Duodenal mucosa (tissue), 2 donors: Measurements from ENCODE around the gene TFDP1.

Experiments
- H3K27ac ChIP-seq: one replicate; pipeline ENCODE4 v1.7.0; 2013; ENCODE audit warnings: low read depth, low read length
- H3K27me3 ChIP-seq, 2 donors: one replicate each; pipeline ENCODE4 v1.7.0; 2013; ENCODE audit warnings: low read length in 2 of 2, control low read depth in 1 of 2; ENCODE audit not compliant: insufficient read depth in 2 of 2, control insufficient read depth in 1 of 2
- H3K36me3 ChIP-seq, 2 donors: one replicate each; pipeline ENCODE4 v1.7.0; 2013; ENCODE audit warnings: low read length in 2 of 2, control low read depth in 1 of 2; ENCODE audit not compliant: insufficient read depth in 2 of 2, control insufficient read depth in 1 of 2
- H3K4me1 ChIP-seq, 2 donors: one replicate each; pipeline ENCODE4 v1.7.0; 2013; ENCODE audit warnings: low read length in 2 of 2, control low read depth in 1 of 2; ENCODE audit not compliant: insufficient read depth in 2 of 2, control insufficient read depth in 1 of 2
- H3K4me3 ChIP-seq, 2 donors: one replicate each; pipeline ENCODE4 v1.7.0; 2013; ENCODE audit warnings: low read length in 2 of 2, low read depth in 1 of 2
- H3K9ac ChIP-seq, 2 donors: one replicate each; pipeline ENCODE4 v1.7.0; 2013; ENCODE audit warnings: low read length in 2 of 2, low read depth in 1 of 2
- H3K9me3 ChIP-seq, 2 donors: one replicate each; pipeline ENCODE4 v1.7.0; 2013; ENCODE audit warnings: low read length in 2 of 2, control low read depth in 1 of 2; ENCODE audit not compliant: control insufficient read depth in 1 of 2

Gene TFDP1

GRCh38 chr13:113647351-113648215 lies 63.0 kb downstream of the TFDP1 start:
- peak overlapping the region; percentile 63 for H3K27ac ChIP-seq
- H3K4me3 ChIP-seq, result peak overlapping the region; percentile 57 to 68

GRCh38 chr13:113648216-113648610 lies 63.7 kb downstream of the TFDP1 start:
- Histone ChIP-seq H3K27me3 (no peaks in the 10 kb centered on the region), H3K27ac (no peak overlapping the region), H3K36me3 (no peaks in the 10 kb centered on the region), H3K4me1 (peaks cover 7 to 13% of the 10 kb centered on the region in 2 donors), H3K9ac (no peak overlapping the region), H3K4me3 (peak overlapping the region; percentile 57 to 68), H3K9me3 (no peaks in the 10 kb centered on the region)

More at GRCh38 chr13:113647351-113648215, 63.0 kb downstream of the TFDP1 start:
- Histone ChIP-seq H3K36me3 (no peaks in the 10 kb centered on the region), H3K9ac (no peak overlapping the region), H3K9me3 (no peaks in the 10 kb centered on the region), H3K27me3 (no peaks in the 10 kb centered on the region), H3K4me1 (peaks cover 7 to 13% of the 10 kb centered on the region in 2 donors)

DNA sequence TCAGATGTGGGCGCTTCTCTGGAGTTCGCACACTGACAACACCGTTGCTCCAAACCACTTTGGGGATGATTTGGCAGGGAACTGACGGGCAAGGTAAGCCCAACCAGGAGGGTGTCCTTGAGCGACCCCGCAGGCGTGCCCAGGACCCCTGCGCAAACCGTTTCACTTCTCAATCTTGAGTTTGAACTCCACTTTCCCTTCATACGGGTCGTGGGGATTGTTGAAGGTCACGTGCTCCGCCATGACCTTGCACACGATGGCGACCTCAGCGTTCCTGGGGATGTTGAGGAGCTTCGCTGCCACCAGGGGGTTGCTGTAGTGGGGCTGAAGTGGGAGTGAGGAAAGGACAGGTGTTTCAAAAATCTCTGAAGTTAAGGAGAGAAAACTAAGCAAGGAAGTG lies 64.7 kb downstream of the TFDP1 start:
- H3K4me1 ChIP-seq, result peaks cover 7 to 13% of the 10 kb centered on the region in 2 donors
- H3K9ac ChIP-seq, result no peak overlapping the region
- H3K9me3 ChIP-seq, result no peaks in the 10 kb centered on the region
- no peaks in the 10 kb centered on the region for H3K36me3 ChIP-seq
- H3K27ac ChIP-seq, result no peak overlapping the region
- H3K4me3 ChIP-seq, result no peak overlapping the region
- no peaks in the 10 kb centered on the region for H3K27me3 ChIP-seq

GRCh38 chr13:113650275-113650674 lies 65.7 kb downstream of the TFDP1 start:
- peaks cover 7 to 13% of the 10 kb centered on the region in 2 donors for H3K4me1 ChIP-seq
- no peaks in the 10 kb centered on the region for H3K36me3 ChIP-seq
- H3K27ac ChIP-seq, result no peak overlapping the region
- no peaks in the 10 kb centered on the region for H3K9me3 ChIP-seq
- no peaks in the 10 kb centered on the region for H3K27me3 ChIP-seq
- no peak overlapping the region for H3K9ac ChIP-seq
- H3K4me3 ChIP-seq, result no peak overlapping the region

GRCh38 chr13:113650731-113651148 lies 66.2 kb downstream of the TFDP1 start:
- Histone ChIP-seq H3K36me3 (no peaks in the 10 kb centered on the region), H3K27me3 (no peaks in the 10 kb centered on the region), H3K27ac (no peak overlapping the region), H3K4me1 (peaks cover 7 to 13% of the 10 kb centered on the region in 2 donors), H3K4me3 (no peak overlapping the region), H3K9ac (no peak overlapping the region), H3K9me3 (no peaks in the 10 kb centered on the region)

DNA sequence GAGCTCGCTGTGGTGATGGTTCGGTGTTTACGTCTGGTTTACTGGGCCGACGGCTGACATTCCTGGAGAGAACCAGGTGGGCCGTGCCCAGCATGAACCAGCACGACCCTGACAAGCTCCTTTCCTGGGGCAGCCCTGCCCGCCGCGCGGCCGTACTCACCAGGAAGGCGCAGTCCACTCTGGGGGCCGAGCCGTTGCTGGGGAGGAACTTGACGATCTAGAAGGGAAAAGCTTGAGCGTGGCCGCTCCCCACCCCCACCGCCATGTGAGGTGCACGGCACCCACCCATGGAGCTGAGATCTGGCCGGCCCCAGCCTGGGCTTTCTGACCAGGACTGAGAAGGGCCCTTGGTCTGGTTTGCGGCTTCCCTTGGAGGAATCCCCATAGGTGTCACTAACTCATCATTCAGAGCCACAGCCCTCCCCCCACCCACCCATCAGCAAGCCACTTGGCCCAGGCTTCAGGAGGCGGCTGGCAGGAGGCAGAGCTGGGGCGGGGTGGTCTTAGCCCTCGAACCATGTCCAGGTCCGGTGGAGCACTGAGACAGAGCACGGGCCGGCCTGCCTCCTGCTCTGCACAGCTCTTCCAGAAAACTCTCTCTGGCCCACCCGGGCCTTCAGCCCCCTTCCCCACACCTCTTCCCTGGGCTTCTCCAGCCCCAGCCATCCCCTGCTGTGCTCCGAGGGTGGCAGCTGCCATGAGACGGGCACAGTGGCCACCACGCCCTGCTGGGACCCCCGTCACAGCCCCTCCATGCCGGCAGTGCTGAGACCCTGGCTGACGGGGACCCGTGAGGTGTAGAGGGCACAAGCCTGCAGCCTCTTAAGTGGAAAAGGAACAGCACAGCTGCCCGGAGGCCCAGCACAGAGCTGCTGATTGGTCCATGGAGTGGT lies 67.2 kb downstream of the TFDP1 start:
- Histone ChIP-seq H3K9me3 (no peaks in the 10 kb centered on the region), H3K4me3 (no peak overlapping the region), H3K36me3 (no peaks in the 10 kb centered on the region), H3K4me1 (peaks cover 6% of the 10 kb centered on the region in 2 donors), H3K27me3 (no peaks in the 10 kb centered on the region), H3K9ac (no peak overlapping the region), H3K27ac (no peak overlapping the region)

- H3K27ac ChIP-seq, result no peak overlapping the region
- no peaks in the 10 kb centered on the region for H3K36me3 ChIP-seq
- no peaks in the 10 kb centered on the region for H3K27me3 ChIP-seq
- H3K4me1 ChIP-seq, result peaks cover 0 to 2% of the 10 kb centered on the region in 2 donors
- H3K9me3 ChIP-seq, result no peaks in the 10 kb centered on the region
- no peak overlapping the region for H3K9ac ChIP-seq
- H3K4me3 ChIP-seq, result no peak overlapping the region
Measured at GRCh38 chr13:113652404-113653263, 68.1 kb downstream of the TFDP1 start.

DNA sequence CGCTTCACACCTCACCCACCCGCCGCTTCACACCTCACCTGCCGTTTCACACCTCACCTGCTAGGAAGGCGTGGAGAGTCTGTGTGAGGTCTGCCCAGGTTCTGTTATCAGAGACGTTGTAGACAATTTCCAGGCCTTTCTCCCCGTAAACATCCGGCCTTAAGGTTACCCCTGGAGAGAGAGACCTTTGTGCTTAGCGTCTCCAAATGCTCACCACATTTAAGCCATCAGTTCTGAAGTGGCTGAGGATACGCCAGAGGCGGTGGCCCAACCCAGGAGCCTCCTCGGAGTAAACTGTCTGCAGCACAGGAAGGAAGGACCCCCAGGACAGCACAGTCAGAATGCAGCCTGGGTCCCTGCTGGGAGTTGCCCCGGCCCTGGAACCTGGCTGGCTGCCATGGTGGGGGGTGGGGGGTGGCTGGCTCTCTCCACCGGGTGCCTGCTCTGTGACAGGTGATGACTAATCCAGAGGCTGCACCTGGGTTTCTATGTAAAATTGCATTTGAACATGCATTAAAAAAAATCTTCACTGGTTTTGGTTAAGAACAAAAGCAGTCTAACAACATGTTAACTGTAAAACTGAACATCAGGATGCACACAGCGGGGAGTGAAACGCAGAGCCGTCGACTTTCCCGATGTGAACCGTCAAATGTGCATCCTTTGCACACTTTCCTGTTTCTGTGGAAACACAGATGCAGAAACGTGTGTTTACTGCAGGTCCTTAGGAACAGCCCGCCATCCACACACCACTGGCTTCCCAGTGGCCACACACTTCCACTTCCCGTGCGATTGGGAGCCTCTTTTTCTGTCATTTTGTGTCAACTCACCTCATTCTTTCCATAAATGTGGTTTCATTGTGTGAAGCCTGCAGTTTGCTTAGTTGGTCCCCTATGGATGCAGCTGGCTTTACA lies 69.0 kb downstream of the TFDP1 start:
- H3K9me3 ChIP-seq, result no peaks in the 10 kb centered on the region
- H3K9ac ChIP-seq, result no peak overlapping the region
- no peak overlapping the region for H3K27ac ChIP-seq
- peaks cover 0 to 6% of the 10 kb centered on the region in 2 donors for H3K4me1 ChIP-seq
- H3K4me3 ChIP-seq, result no peak overlapping the region
- no peaks in the 10 kb centered on the region for H3K36me3 ChIP-seq
- no peaks in the 10 kb centered on the region for H3K27me3 ChIP-seq

DNA sequence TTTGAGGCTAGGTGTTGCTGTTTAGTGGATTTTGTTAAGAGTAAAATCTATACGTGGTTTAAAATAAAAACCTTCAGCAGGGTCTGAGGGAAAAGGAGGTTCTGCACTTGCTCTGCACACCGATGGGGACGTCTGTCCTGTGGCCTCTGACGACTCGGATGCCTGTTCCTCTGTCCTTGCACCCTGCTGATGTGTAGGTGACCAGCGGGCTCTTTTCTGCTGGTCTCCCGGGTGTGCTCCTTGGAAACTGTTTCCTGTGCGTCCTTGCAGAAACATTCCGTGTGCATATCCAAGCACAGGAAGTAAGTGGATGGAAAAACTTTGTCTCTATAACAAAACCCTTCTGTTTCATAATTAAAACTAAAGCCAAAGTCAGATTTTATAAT lies 69.6 kb downstream of the TFDP1 start:
- H3K27ac ChIP-seq, result no peak overlapping the region
- no peak overlapping the region for H3K4me3 ChIP-seq
- H3K9ac ChIP-seq, result no peak overlapping the region
- H3K36me3 ChIP-seq, result no peaks in the 10 kb centered on the region
- H3K27me3 ChIP-seq, result no peaks in the 10 kb centered on the region
- no peaks in the 10 kb centered on the region for H3K9me3 ChIP-seq
- peaks cover 0 to 6% of the 10 kb centered on the region in 2 donors for H3K4me1 ChIP-seq
